GM19395 (cell line): Measurements from ENCODE around the gene MAG.
"Not testable (repeated sequence)": the region's sequence is repeated elsewhere in the genome, so short reads cannot be mapped to it uniquely, and the experiment has no call there.

Experiments
- ATAC-seq: cut with Tn5 transposase; IDR thresholded peaks from one replicate; pipeline ENCODE4 v1.9.1; 2021; ENCODE audit warnings: mild to moderate bottlenecking, moderate library complexity; ENCODE audit not compliant: unreplicated experiment

MAG gene

DNA sequence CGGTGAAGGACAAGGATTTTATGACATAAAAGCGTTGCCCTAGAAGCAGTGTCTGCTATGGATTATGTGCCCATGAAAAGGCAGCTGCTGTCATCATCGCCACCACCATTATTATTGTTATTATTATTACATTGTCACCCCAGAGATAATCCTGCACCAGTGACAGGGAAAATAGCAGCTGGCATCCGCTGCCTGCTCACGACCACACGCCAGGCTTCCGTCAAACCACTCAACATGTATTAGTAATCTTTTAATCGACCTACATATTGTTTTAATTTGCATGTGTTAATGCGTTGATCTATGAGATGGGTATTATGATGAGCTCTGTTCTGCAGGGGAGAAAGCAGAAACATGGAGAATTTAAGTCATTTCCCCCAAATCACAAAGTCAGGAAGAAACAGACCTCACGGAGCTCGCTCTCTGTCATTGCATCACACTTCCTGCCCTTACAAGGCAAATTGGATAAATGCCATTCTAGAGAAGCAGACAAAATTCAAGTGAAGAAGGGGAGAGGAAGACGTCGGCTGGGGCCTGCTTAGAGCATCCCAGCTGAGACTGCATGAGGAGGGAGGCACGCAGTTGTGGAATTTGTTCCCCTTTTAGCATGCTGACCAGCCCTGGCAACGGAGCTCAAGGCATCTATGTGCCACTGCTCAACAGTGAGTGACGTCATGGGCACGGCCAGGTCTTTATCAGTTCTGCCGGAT is 66.1 kb downstream of the MAG start, which contains the start of gene FFAR3:
TSS of gene FFAR3 (plus strand) at position 594 of the 707 bp plus-strand sequence. CDS start 431 bp downstream, outside the sequence.
- no peak for ATAC-seq

DNA sequence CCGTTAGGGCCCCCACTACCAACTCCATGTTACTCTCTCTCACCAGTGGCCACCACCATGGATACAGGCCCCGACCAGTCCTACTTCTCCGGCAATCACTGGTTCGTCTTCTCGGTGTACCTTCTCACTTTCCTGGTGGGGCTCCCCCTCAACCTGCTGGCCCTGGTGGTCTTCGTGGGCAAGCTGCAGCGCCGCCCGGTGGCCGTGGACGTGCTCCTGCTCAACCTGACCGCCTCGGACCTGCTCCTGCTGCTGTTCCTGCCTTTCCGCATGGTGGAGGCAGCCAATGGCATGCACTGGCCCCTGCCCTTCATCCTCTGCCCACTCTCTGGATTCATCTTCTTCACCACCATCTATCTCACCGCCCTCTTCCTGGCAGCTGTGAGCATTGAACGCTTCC is 66.9 kb downstream of the MAG start:
- ATAC-seq: not testable (repeated sequence)

DNA sequence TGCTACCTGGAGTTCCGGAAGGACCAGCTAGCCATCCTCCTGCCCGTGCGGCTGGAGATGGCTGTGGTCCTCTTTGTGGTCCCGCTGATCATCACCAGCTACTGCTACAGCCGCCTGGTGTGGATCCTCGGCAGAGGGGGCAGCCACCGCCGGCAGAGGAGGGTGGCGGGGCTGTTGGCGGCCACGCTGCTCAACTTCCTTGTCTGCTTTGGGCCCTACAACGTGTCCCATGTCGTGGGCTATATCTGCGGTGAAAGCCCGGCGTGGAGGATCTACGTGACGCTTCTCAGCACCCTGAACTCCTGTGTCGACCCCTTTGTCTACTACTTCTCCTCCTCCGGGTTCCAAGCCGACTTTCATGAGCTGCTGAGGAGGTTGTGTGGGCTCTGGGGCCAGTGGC is 67.4 kb downstream of the MAG start:
- ATAC-seq: not testable (repeated sequence)

DNA sequence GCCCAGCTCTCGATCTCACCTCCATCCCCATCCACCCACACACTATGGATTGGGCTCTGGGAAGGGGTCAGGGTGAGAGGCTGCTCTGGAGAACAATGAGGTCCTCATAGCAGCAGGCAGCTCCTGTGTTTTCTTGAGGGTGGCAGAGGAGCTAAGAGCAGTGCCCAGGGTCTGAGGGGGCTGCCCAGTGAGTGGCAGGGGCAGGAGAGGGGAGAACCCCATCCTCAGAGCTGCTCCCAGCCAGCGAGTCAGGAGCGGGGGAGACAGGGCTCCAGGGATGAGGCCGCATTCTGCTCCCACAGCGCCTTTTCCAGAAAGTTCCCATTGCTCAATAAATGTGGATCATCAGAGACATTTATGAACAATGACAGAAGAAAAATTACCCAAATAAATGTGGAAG is 68.1 kb downstream of the MAG start:
- ATAC-seq: not testable (repeated sequence)

DNA sequence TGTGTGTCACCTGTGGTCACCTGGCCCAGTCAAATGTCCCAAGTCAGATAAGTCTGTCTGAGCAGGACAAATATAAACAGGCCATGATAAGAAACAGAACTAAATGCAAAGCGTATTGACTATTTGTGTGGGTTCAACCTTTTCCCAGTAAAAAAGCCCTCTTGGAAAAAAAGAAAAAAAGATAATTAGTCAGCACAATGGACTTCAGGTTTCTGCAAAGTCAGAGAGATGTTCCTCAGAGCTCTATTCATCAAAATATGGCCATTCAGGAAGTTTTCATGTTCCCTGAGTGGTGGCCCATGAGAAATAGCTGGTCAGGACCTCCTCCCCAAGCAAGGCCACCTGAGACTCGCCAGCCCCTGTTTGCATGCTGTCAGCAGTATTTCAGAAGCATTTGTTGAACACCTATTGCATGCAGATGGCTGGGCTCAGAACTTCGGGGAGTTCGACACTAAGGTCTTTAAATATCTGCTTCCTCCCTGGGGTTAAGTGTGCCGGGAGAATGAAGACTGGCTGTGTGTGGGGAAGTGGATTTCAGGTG is 69.0 kb downstream of the MAG start:
- no peak for ATAC-seq

DNA sequence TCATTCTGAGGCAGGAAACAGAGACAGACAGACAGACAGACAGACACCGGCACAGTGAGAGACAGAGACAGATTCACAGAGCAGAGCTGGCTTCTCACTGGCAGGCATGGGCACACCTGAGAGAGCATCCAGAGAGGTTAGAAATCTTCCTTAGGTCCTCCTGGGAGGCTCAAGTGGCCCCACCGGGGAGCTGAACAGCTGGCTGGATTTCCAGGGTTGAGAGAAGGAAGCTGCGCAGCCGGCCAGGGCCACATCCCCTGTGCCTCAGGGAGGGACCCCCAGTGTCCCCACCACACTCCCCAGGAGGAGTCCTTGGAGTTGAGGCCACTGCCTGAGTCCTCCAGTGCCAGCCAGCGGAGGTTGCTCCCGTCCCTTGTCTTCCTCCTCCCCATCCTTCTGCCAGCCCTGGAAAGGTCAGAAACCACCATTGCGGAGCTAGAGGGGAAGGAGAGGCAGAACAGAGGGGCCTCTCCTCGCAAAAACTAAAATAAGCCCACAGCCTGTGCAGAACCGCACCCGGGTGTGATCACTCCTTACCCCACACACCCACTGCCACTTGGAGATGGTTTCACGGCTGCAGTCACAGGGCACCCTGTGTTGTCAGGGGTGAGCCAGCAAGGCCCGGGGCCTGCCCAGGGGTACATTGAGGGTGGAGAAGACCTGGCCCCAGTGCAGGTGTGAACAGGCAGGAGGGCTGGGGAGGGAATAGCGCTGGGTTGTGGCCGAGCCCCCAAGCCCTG is 70.5 kb downstream of the MAG start:
- no peak for ATAC-seq

DNA sequence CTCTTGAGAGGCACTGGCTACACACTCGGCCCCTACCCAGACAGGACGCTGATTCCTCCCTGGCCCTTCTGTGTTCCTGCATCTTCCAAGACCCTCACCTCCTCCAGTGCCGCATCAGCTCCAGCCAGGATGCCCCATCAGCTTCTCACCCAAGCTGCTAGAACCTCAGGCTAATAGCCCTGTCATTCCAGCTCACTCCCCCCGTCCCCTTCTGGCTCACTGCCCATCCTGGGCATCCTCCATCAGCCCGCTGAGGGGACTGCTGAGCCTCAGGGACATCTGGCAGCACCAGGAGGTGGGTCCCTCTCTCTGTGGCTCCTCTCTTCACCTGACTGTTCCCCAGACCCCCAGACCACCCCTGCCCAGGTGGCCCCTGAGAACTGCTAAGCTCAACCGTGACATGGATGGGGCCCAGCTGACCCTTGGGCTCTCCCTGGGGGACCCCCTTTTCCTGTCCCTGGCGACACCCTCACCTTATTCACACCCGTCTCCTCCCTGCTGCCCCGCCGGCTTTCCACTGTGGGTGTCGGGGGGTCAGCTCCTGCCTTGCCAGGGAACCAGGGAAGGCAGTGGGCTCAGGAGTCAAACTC is 71.1 kb downstream of the MAG start:
- no peak for ATAC-seq
